Gastroesophageal sphincter (tissue), 3 donors: ENCODE measurements around the gene CTSE.

ENCODE experiments used
- CTCF ChIP-seq, 4 experiments: fragments of 200-600 bp in 2 of 4; fragments of 450-650 bp in 2 of 4; sonication (generic) in 1 of 4; IDR thresholded peaks; one replicate each; pipeline ENCODE4 v1.5.1; 2017 to 2019; ENCODE audit warnings: antibody characterized with exemption in 4 of 4, mild to moderate bottlenecking in 2 of 4, moderate library complexity in 2 of 4
- POLR2A ChIP-seq, 2 donors: fragments of 450-650 bp; IDR thresholded peaks; one replicate each; pipeline ENCODE4 v1.6.1; 2017; ENCODE audit warnings: antibody characterized with exemption in 2 of 2, mild to moderate bottlenecking in 2 of 2, moderate library complexity in 1 of 2

- TF ChIP-seq CTCF (IDR thresholded peaks at IDR 0.05): no peak
- no peak for TF ChIP-seq POLR2A (IDR thresholded peaks at IDR 0.05)
Observed at GRCh38 chr1:206021626-206022365, 1.9 kb downstream of the CTSE start.
